GM21390 (cell line): ENCODE measurements around the gene HOXB6.

Source experiments
- ATAC-seq: cut with Tn5 transposase; IDR thresholded peaks from one replicate; pipeline ENCODE4 v1.9.1; 2021; ENCODE audit not compliant: unreplicated experiment

Gene HOXB6

GRCh38 chr17:48610282-48611211, 5.8 kb upstream of the HOXB6 start, which contains the start of gene HOXB7:
Gene HOXB7, minus strand, starts transcription at chr17:48611017. Its CDS starts 99 bp downstream, at chr17:48610918.
- ATAC-seq, result no peak

GRCh38 chr17:48609759-48610281, 5.0 kb upstream of the HOXB6 start:
- no peak for ATAC-seq

- ATAC-seq, result no peak
Measured at GRCh38 chr17:48609033-48609432, 4.2 kb upstream of the HOXB6 start.

- ATAC-seq, result no peak
Measured at GRCh38 chr17:48608494-48608834, 3.7 kb upstream of the HOXB6 start.

GRCh38 chr17:48606892-48607614, 2.3 kb upstream of the HOXB6 start:
- ATAC-seq, result no peak

GRCh38 chr17:48605991-48606891, 1.5 kb upstream of the HOXB6 start:
- no peak for ATAC-seq

- no peak for ATAC-seq
Measured at GRCh38 chr17:48605409-48605919, 678 bp upstream of the HOXB6 start.

- ATAC-seq, result no peak
Measured at GRCh38 chr17:48603959-48604769, 622 bp downstream of the HOXB6 start.

- ATAC-seq, result no peak
Measured at GRCh38 chr17:48601539-48602425, 3.0 kb downstream of the HOXB6 start.

GRCh38 chr17:48601207-48601538, 3.6 kb downstream of the HOXB6 start:
- no peak for ATAC-seq

- ATAC-seq, result no peak
Measured at GRCh38 chr17:48600244-48601098, 4.3 kb downstream of the HOXB6 start.

- no peak for ATAC-seq
Measured at GRCh38 chr17:48599354-48599753, 5.4 kb downstream of the HOXB6 start.

- ATAC-seq, result no peak
Measured at GRCh38 chr17:48598736-48599135, 6.0 kb downstream of the HOXB6 start.

- no peak for ATAC-seq
Measured at GRCh38 chr17:48597778-48598631, 6.8 kb downstream of the HOXB6 start.

GRCh38 chr17:48597528-48597777, 7.3 kb downstream of the HOXB6 start:
- no peak for ATAC-seq

- no peak for ATAC-seq
Measured at GRCh38 chr17:48596735-48597527, 7.9 kb downstream of the HOXB6 start.
